Skin epidermis (tissue), 12 donors: Measurements from ENCODE around the gene TJP1.
"Not testable (repeated sequence)": the region's sequence is repeated elsewhere in the genome, so short reads cannot be mapped to it uniquely, and the experiment has no call there.

Experiments used
- H3K27ac ChIP-seq, 21 experiments: fragments of 200-600 bp; sonication (generic) in 11 of 21; one replicate each; pipeline ENCODE4 v1.5.0; 2020; ENCODE audit warnings: mild to moderate bottlenecking in 3 of 21, inconsistent platforms in 2 of 21, moderate library complexity in 2 of 21
- H3K4me3 ChIP-seq, 7 experiments: fragments of 200-600 bp; sonication (generic) in 2 of 7; one replicate each; pipeline ENCODE4 v1.5.0; 2020; ENCODE audit warnings: inconsistent platforms in 2 of 7, mild to moderate bottlenecking in 2 of 7, moderate library complexity in 1 of 7

TJP1 gene

GRCh38 chr15:29805043-29805707, 17.1 kb downstream of the TJP1 start:
- H3K27ac ChIP-seq, result peak overlapping the region in 2 of 21 experiments; percentile 18 to 59

DNA sequence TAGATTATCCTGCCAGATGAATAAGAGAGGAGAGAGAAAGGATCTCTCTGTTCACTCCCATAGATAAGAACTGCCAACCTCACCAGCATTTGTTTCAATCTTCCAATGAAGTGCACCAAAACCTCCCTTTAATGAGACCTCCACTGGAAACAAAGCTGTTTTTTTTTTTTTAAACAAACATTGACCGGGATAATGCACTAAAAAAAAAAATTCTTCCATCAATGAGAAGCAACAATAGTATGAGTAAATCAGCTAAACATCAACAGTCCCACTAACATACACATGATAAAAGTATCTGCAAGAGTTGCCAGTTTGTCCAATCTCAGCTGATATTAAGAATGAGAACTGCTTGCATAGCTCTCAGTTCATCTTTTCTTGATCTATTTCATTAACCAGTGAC, 19.9 kb downstream of the TJP1 start:
- H3K27ac ChIP-seq, result no peak overlapping the region
- H3K4me3 ChIP-seq, result no peak overlapping the region

More at GRCh38 chr15:29805043-29805707, 17.1 kb downstream of the TJP1 start:
- no peak overlapping the region for H3K4me3 ChIP-seq

DNA sequence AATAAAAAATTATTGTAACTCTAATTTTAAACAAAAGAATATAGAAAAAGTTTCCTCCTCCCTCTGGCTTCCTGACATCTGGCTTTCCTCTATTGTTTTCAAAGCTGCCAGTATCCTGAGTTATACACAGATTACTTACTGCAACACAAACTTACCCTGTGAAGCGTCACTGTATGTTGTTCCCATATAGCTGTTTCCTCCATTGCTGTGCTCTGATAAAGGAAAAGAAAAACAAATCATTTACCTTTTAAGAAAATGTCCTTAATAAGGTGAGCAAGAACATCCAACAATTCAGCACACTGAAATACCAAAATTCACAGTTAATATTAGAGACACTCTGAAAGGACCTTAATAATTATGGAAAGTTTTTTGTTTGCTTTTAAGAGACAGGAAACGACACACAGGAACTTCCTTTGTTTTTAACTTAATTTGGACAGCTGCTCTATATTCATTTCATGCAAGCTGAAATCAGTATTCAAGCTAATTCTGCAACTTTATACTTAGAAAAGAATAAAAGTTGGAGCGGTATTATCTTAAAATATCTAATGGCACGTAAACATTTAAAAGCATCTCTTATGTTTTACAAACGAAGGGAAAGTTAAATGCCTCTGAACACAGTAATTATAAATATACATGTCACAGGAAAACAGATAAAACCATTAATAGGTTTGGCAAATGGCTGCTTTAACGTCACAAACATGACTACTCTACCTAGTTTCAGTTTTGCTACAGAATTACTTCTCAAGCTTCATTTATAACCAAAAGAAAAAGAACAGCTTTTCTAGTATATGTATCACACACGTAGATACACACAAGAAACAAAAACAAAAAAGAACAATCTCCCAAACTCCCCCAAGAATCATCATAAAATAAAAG, 21.5 kb downstream of the TJP1 start:
- Histone ChIP-seq H3K4me3 (no peak overlapping the region), H3K27ac (peak overlapping the region in 2 of 21 experiments; percentile 1 to 63)

GRCh38 chr15:29799859-29800258, 22.4 kb downstream of the TJP1 start:
- Histone ChIP-seq H3K4me3 (no peak overlapping the region), H3K27ac (peak overlapping the region in 2 of 21 experiments; percentile 1 to 34)

DNA sequence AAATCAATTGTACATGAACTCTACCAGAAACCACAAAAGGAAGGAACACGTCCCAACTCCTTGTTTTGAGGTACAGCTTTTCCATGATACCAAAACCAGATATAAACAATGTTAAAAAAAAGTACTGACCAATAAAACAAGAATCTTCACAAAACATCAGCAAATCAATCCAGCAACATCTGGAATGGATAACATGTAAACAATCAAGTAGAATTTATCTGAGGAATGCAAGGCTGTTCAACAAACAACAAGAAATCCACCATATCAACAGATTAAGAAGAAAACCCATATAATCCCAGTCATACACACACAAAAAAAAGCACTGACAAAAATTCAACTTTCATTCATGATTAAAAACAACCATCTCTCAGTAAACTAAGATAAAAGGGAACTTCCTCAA, 26.7 kb downstream of the TJP1 start:
- no peak overlapping the region for H3K27ac ChIP-seq

GRCh38 chr15:29792426-29793159, 29.7 kb downstream of the TJP1 start:
- Histone ChIP-seq H3K27ac (no peak overlapping the region), H3K4me3 (no peak overlapping the region)

More for the DNA sequence above, 26.7 kb downstream of the TJP1 start:
- no peak overlapping the region for H3K4me3 ChIP-seq

GRCh38 chr15:29790607-29791006, 31.7 kb downstream of the TJP1 start:
- Histone ChIP-seq H3K4me3 (no peak overlapping the region), H3K27ac (no peak overlapping the region)

DNA sequence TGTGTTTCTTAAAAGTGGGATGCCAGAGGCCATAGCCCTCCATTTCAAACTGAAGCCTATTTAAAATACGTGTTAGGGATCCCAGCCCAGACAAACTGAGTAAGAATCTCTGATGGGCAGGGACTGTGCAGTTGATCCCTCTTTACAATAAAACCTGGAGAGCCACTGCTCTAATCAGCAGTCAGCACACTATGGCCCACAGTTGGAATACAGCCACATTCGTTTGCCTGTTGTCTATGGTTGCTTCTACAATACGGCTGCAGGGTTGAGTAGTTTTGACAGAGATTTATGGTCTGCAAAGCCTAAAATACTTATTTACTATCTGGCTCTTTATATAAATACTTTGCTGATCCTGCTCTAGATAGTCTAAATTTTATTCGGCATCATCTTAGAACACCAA, 32.4 kb downstream of the TJP1 start:
- H3K4me3 ChIP-seq, result no peak overlapping the region
- H3K27ac ChIP-seq, result no peak overlapping the region

DNA sequence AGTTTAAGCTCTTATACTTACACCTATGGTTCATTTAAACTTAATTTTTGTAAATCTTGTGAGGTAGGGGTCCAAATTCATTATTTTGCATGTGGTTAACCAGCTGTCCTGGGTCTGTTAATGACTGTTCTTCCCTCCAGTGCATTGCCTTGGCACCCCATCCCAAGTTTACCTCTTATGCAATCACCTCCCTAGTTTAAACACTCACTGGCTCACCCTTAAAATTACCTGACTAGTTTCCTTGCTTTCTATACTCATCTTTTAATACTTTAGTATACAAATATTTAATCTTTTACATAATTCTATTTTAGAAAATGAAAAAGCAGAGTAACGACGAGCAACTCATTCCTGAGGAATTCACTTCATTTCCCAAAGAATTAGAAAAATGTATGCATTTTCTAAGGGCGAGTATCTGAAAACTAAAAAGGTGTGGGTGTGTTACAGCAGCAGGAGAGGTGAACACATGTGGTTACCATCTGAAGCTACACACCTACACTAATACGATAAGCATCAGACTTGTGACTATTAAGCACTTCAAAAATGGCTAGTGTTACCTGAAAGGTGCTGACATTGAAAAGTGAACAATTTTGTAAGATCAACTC, 33.7 kb downstream of the TJP1 start:
- no peak overlapping the region for H3K4me3 ChIP-seq
- no peak overlapping the region for H3K27ac ChIP-seq

GRCh38 chr15:29787767-29788166, 34.5 kb downstream of the TJP1 start:
- Histone ChIP-seq H3K27ac (no peak overlapping the region), H3K4me3 (no peak overlapping the region)

GRCh38 chr15:29785642-29786041, 36.6 kb downstream of the TJP1 start:
- no peak overlapping the region for H3K27ac ChIP-seq
- H3K4me3 ChIP-seq, result no peak overlapping the region

GRCh38 chr15:29785136-29785535, 37.1 kb downstream of the TJP1 start:
- H3K4me3 ChIP-seq, result no peak overlapping the region
- no peak overlapping the region for H3K27ac ChIP-seq

DNA sequence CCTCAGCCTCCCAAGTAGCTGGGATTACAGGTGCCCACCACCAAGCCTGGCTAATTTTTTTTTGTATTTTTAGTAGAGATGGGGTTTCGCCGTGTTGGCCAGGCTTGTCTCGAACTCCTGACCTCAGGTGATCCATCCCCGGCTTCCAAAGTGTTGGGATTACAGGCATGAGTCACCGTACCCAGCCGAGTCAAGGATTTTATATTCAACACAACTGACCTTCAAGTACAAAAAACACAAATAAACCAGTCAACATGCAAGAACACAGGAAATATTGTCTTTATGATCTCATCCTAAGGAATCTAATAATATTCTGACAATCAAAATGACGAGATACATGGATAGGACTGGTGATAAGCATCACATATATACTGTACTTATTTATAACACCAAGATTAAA, 37.9 kb downstream of the TJP1 start:
- Histone ChIP-seq H3K4me3 (no peak overlapping the region), H3K27ac (no peak overlapping the region)

- H3K4me3 ChIP-seq, H3K27ac ChIP-seq: not testable (repeated sequence)
Measured at GRCh38 chr15:29782816-29783215, 39.5 kb downstream of the TJP1 start.

DNA sequence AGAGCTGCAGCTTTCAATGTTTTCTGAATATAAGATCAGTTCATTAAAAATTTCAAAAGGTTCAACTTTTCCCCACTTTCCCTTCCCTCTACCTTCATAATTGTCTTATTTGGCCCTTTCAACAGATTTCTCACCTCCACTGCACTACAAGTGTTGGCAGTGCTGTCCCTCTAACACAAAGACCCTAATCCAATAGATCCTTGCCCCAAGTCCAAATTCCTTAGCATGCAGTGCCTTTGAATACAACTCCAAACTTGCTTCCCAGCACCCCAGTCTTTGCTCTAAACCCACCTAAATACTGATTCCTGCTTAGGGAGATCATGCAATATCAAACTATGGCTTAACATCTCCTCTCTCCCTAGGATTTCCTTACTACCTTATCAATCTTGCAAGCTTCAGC, 43.9 kb downstream of the TJP1 start:
- no peak overlapping the region for H3K4me3 ChIP-seq
- H3K27ac ChIP-seq, result no peak overlapping the region

GRCh38 chr15:29776859-29777258, 45.4 kb downstream of the TJP1 start:
- no peak overlapping the region for H3K27ac ChIP-seq
- no peak overlapping the region for H3K4me3 ChIP-seq

DNA sequence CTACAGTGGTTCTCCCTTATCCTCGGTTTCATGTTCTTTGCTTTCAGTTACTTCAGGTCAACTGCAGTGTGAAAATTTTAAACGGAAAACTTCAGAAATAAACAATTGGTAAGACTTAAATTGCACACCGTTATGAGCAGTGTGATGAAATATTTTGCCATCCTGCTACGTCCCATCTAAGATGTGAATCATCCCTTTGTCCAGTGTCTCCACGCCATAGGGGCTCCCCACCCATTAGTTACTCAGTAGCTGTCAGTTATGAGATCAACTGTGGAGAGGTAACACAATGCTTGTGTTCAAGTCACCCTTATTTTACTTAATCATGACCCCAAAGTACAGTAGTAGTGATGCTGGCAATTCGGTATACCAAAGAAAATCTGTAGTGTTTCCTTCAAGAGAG, 47.4 kb downstream of the TJP1 start:
- Histone ChIP-seq H3K27ac (no peak overlapping the region), H3K4me3 (no peak overlapping the region)

DNA sequence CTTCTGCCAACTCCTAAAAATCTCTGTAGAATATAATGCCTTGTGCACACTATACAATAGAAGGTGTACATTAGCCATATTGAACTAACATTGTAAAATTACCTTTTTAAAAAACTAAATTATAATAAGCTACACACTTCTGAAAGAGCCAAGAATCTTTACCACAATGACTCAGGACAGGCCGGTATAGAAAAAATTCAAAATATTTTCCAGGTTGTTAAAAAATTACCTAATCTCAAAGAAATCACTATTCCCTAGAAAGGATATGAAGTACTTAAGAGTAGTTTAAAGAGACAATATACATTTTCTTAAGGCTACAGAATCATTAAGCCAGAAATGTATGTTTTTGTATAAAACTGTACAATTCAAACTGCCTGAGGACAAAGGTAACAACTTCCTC, 48.5 kb downstream of the TJP1 start:
- Histone ChIP-seq H3K27ac (no peak overlapping the region), H3K4me3 (no peak overlapping the region)

DNA sequence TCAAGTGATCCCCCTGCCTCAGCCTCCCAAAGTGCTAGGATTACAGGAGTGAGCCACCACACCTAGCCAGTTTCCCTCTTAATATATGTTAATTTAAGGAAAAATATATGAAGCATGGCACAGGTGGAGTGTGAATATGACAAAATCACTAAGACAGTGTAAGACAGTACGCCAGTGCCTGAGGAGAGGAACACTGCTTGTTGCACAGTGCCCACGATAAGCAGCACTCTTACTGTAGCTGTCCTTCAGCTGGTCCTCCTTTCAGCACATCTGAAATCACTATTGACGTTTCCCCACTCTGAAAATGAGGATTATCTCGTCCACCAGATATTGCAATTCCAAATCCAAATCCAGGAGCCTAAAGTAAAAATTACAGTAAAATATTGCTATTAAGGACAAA, 49.3 kb downstream of the TJP1 start:
- H3K4me3 ChIP-seq, result no peak overlapping the region
- H3K27ac ChIP-seq, result no peak overlapping the region

DNA sequence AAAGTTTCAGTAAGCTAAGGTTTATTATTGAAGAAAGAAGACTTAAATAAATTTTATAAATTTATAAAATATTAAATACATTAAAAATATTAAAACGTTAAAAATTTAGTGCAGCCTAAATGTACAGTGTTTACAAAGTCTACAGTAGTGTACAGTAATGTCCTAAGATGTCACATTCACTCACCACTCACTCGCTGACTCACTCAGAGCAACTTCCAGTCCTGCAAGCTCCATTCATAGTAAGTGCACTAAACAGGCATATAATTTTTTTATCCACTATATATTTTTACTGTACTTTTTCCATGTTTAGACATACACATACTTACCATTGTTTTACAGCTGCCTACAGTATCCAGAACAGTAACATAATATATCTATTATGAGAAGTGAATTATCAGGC, 51.5 kb downstream of the TJP1 start:
- no peak overlapping the region for H3K27ac ChIP-seq
- no peak overlapping the region for H3K4me3 ChIP-seq
